ENCODE measurements around the gene BEGAIN.

The BEGAIN gene

GRCh38 chr14:100567877-100568163, 19.4 kb downstream of the BEGAIN start:
- no peak for DNase-seq (ENCODE audit: low spot score)

- DNase-seq (ENCODE audit: low spot score): no peak
These were observed 20.0 kb downstream of the BEGAIN start for GRCh38 chr14:100567009-100567876.

- DNase-seq (ENCODE audit: low spot score): no peak
These were observed 20.6 kb downstream of the BEGAIN start for GRCh38 chr14:100566586-100566985.

- no peak for DNase-seq (ENCODE audit: low spot score)
These were observed 21.1 kb downstream of the BEGAIN start for GRCh38 chr14:100566119-100566518.

- no peak for DNase-seq (ENCODE audit: low spot score)
These were observed 21.6 kb downstream of the BEGAIN start for GRCh38 chr14:100565650-100566049.

GRCh38 chr14:100564512-100564911, 22.7 kb downstream of the BEGAIN start:
- DNase-seq (ENCODE audit: low spot score): no peak

- DNase-seq (ENCODE audit: low spot score): no peak
These were observed 24.5 kb downstream of the BEGAIN start for GRCh38 chr14:100562751-100563150.

GRCh38 chr14:100561005-100561404, 26.2 kb downstream of the BEGAIN start:
- DNase-seq (ENCODE audit: low spot score): no peak

- DNase-seq (ENCODE audit: low spot score): no peak
These were observed 26.7 kb downstream of the BEGAIN start for GRCh38 chr14:100560471-100560870.

GRCh38 chr14:100559455-100559854, 27.8 kb downstream of the BEGAIN start:
- no peak for DNase-seq (ENCODE audit: low spot score)

- no peak for DNase-seq (ENCODE audit: low spot score)
These were observed 28.3 kb downstream of the BEGAIN start for GRCh38 chr14:100558966-100559365.

GRCh38 chr14:100558226-100558625, 29.0 kb downstream of the BEGAIN start:
- DNase-seq (ENCODE audit: low spot score): no peak

GRCh38 chr14:100557658-100558057, 29.6 kb downstream of the BEGAIN start:
- no peak for DNase-seq (ENCODE audit: low spot score)

- no peak for DNase-seq (ENCODE audit: low spot score)
These were observed 30.2 kb downstream of the BEGAIN start for GRCh38 chr14:100556936-100557505.

GRCh38 chr14:100556140-100556475, 31.1 kb downstream of the BEGAIN start:
- DNase-seq (ENCODE audit: low spot score): no peak

- DNase-seq (ENCODE audit: low spot score): no peak
These were observed 31.6 kb downstream of the BEGAIN start for GRCh38 chr14:100555436-100556139.

GRCh38 chr14:100554696-100555320, 32.4 kb downstream of the BEGAIN start:
- DNase-seq (ENCODE audit: low spot score): no peak

- no peak for DNase-seq (ENCODE audit: low spot score)
These were observed 33.0 kb downstream of the BEGAIN start for GRCh38 chr14:100554082-100554677.

GRCh38 chr14:100553471-100553870, 33.7 kb downstream of the BEGAIN start:
- no peak for DNase-seq (ENCODE audit: low spot score)

- no peak for DNase-seq (ENCODE audit: low spot score)
These were observed 34.6 kb downstream of the BEGAIN start for GRCh38 chr14:100552524-100553125.

- no peak for DNase-seq (ENCODE audit: low spot score)
These were observed 36.2 kb downstream of the BEGAIN start for GRCh38 chr14:100551056-100551455.
